Lower leg skin (tissue), 3 donors: ENCODE data around the gene WWOX.

Experiments
- CTCF ChIP-seq, 3 donors: fragments of 450-650 bp; IDR thresholded peaks; one replicate each; pipeline ENCODE4 v1.5.1; 2016; ENCODE audit warnings: antibody characterized with exemption in 3 of 3, mild to moderate bottlenecking in 3 of 3, moderate library complexity in 2 of 3
- POLR2A ChIP-seq, 2 donors: fragments of 450-650 bp; IDR thresholded peaks; one replicate each; pipeline ENCODE4 v1.6.1; 2016 to 2017; ENCODE audit warnings: antibody characterized with exemption in 2 of 2, mild to moderate bottlenecking in 1 of 2, moderate library complexity in 1 of 2

GRCh38 chr16:78768718-78769117 is 669.3 kb downstream of the WWOX start:
- TF ChIP-seq CTCF (IDR thresholded peaks at IDR 0.05) (no peak), POLR2A (IDR thresholded peaks at IDR 0.05) (no peak)
